Tibial nerve (tissue), 4 donors: ENCODE measurements around the gene GALNT5.

Source experiments
- CTCF ChIP-seq, 5 experiments: fragments of 200-600 bp in 3 of 5; fragments of 450-650 bp in 2 of 5; sonication (generic) in 3 of 5; IDR thresholded peaks; one replicate each; pipeline ENCODE4 v1.5.1; 2016 to 2019; ENCODE audit warnings: antibody characterized with exemption in 5 of 5, mild to moderate bottlenecking in 3 of 5, moderate library complexity in 2 of 5
- EP300 ChIP-seq, 2 donors: sonication (generic); formaldehyde crosslinking; IDR thresholded peaks; one replicate each; pipeline ENCODE4 v1.6.1; 2017; ENCODE audit warnings: antibody characterized with exemption in 2 of 2, mild to moderate bottlenecking in 1 of 2
- POLR2A ChIP-seq, 2 donors: fragments of 450-650 bp; IDR thresholded peaks; one replicate each; pipeline ENCODE4 v1.6.1; 2017; ENCODE audit warnings: antibody characterized with exemption in 2 of 2, mild to moderate bottlenecking in 2 of 2, moderate library complexity in 2 of 2

DNA sequence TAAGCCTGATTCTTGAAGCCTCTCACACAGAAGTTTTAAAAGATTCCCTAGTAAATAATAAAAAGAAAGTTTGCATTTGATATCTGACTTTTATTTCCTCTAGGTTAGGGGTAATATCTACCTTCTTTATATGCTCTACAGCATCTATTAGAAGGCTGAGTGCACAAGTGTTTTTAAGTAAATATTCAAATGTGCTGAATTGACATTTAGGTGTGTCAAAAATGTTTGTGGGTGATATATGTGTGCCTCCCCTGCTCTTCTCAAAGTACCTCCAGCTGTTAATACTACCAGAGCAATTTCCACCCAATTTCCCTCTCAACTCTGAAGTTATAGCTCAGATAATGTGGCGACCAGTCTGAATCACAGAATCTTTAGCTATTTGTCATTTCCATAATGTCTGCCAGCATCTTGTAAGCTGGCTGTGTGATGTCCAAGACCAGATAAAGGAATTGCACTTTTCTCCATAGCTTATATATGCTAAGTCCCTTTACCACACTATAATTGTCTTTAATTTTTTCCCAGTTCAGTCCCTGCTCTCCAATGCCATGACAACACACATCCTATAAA, 92.5 kb downstream of the GALNT5 start:
- TF ChIP-seq CTCF (IDR thresholded peaks at IDR 0.05) (no peak), POLR2A (IDR thresholded peaks at IDR 0.05) (no peak), EP300 (IDR thresholded peaks at IDR 0.05) (no peak)
